ENCODE data around the gene ARHGAP24.
A peak's percentile ranks its signal among the peaks of the same experiment; 100 is the strongest.

The ARHGAP24 gene

DNA sequence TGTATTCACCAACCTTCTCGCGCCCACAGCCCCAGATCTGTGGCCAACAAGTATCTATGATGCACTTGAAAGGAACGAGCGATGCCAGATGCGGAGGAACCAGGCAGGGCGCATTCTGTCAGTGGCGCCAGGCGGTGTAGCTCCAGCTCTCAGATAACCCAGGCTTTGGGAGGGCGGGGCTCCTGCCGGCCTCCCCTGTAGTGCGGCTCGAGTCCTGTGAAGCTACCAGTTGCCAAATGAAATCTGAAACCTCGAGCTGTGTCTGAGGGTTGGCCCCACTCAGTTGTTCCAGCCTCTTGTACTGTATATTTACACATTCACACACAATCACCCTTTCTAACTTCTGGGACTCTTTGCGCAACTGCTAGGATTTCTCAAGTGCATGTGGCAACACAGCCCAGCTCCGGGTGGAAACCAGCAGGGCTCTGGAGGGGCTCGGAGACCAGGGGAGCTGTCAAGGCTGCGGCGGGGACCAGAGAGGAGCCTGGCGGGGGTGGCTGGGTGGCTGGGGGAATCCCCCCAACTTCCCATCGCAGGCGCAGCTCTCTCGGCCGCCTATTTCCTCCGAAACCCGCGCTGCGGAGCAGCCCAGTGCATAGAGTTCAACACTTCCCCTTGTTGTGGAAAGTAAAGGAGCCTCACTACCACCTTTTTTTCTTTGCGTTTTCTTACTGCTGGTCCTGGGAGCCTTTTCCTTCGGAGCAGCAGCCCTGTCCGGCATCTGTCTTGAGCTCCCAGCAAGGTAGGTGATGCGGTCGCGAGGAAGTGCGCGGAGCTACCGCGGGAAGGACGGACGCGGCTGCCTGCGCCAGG lies at the start of gene ARHGAP24:
TSS of gene ARHGAP24 (plus strand) at position 333 of the 813 bp plus-strand sequence.
- DNase-seq (ENCODE audit: low read depth), result peak; percentile 99
- TF ChIP-seq, protein P1, sequence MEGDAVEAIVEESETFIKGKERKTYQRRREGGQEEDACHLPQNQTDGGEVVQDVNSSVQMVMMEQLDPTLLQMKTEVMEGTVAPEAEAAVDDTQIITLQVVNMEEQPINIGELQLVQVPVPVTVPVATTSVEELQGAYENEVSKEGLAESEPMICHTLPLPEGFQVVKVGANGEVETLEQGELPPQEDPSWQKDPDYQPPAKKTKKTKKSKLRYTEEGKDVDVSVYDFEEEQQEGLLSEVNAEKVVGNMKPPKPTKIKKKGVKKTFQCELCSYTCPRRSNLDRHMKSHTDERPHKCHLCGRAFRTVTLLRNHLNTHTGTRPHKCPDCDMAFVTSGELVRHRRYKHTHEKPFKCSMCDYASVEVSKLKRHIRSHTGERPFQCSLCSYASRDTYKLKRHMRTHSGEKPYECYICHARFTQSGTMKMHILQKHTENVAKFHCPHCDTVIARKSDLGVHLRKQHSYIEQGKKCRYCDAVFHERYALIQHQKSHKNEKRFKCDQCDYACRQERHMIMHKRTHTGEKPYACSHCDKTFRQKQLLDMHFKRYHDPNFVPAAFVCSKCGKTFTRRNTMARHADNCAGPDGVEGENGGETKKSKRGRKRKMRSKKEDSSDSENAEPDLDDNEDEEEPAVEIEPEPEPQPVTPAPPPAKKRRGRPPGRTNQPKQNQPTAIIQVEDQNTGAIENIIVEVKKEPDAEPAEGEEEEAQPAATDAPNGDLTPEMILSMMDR (conservative IDR thresholded peaks at IDR 0.05; ENCODE audit: control insufficient read depth, insufficient read depth, low read depth, low read length), result peak; percentile 4
- peak within 1 kb of the TSS; percentile 89 for H3K4me3 ChIP-seq (ENCODE audit: control insufficient read depth, low read depth, low read length)

GRCh38 chr4:85426366-85426765 lies 48.6 kb upstream of the ARHGAP24 start:
- H3K4me3 ChIP-seq (ENCODE audit: control insufficient read depth, low read depth, low read length), result no peak overlapping the region
- no peak for DNase-seq (ENCODE audit: low read depth)
- TF ChIP-seq, protein P1 (conservative IDR thresholded peaks at IDR 0.05; ENCODE audit: control insufficient read depth, insufficient read depth, low read depth, low read length), result no peak

GRCh38 chr4:85427123-85427522 lies 47.8 kb upstream of the ARHGAP24 start:
- TF ChIP-seq, protein P1 (conservative IDR thresholded peaks at IDR 0.05; ENCODE audit: control insufficient read depth, insufficient read depth, low read depth, low read length), result no peak
- no peak for DNase-seq (ENCODE audit: low read depth)
- H3K4me3 ChIP-seq (ENCODE audit: control insufficient read depth, low read depth, low read length), result no peak overlapping the region

DNA sequence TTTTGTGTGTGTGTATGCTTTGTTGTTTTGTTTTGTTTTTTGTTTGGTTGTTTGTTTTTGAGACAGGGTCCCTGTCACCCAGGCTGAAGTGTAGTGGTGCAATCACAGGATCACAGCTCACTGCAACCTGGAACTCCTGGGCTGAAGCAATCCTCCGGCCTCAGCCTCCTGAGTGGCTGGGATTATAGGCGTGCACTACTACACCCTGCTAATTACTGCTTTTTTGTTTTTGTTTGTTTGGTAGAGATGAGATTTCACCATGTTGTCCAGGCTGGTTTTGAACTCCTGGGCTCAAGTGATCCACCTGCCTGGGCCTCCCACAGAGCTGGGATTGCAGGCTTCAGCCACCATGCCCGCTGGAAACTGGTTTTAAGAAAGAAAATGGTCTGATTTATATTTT lies 44.7 kb upstream of the ARHGAP24 start:
- no peak for DNase-seq (ENCODE audit: low read depth)
- TF ChIP-seq, protein P1 (conservative IDR thresholded peaks at IDR 0.05; ENCODE audit: control insufficient read depth, insufficient read depth, low read depth, low read length), result no peak
- H3K4me3 ChIP-seq (ENCODE audit: control insufficient read depth, low read depth, low read length), result no peak overlapping the region

GRCh38 chr4:85430697-85431096 lies 44.3 kb upstream of the ARHGAP24 start:
- TF ChIP-seq, protein P1 (conservative IDR thresholded peaks at IDR 0.05; ENCODE audit: control insufficient read depth, insufficient read depth, low read depth, low read length), result no peak
- H3K4me3 ChIP-seq (ENCODE audit: control insufficient read depth, low read depth, low read length), result no peak overlapping the region
- no peak for DNase-seq (ENCODE audit: low read depth)

DNA sequence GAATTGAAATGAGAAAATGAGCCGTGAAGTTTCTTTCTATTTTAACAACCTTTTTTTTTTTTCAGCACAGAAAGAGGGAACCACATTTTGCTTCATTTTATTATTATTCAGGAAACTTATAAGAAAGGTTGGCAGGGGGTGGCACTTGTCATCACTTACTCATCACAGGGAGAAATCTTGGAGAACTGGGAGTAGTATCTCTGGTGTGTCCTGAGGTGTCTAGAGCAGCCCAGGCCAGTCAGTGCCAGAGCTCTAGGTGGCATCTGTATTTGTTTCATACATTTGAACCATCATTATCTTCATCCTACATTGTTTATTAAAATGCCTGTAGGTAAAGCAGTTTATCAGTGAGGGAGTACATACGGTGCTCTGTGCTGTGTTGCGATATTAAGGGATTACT lies 43.8 kb upstream of the ARHGAP24 start:
- TF ChIP-seq, protein P1 (conservative IDR thresholded peaks at IDR 0.05; ENCODE audit: control insufficient read depth, insufficient read depth, low read depth, low read length), result no peak
- H3K4me3 ChIP-seq (ENCODE audit: control insufficient read depth, low read depth, low read length), result no peak overlapping the region
- DNase-seq (ENCODE audit: low read depth), result no peak
